Placental epithelial cell (primary cell): Measurements from ENCODE around the gene NUDT11. TPM values are rescaled to one million over a fixed set of nuclear protein-coding genes. Genes with fewer than 3 reads are reported as not detected.

ENCODE experiments used
- total RNA-seq: library from RNA; depleted of rRNA; stranded (reverse); fragments of >200 nt; gene quantifications from 2 replicates; pipeline ENCODE4 v1.2.3, GENCODE V29; 2012

Gene NUDT11
- total RNA-seq: 2.4 and 3.1 TPM in 2 replicates

DNA sequence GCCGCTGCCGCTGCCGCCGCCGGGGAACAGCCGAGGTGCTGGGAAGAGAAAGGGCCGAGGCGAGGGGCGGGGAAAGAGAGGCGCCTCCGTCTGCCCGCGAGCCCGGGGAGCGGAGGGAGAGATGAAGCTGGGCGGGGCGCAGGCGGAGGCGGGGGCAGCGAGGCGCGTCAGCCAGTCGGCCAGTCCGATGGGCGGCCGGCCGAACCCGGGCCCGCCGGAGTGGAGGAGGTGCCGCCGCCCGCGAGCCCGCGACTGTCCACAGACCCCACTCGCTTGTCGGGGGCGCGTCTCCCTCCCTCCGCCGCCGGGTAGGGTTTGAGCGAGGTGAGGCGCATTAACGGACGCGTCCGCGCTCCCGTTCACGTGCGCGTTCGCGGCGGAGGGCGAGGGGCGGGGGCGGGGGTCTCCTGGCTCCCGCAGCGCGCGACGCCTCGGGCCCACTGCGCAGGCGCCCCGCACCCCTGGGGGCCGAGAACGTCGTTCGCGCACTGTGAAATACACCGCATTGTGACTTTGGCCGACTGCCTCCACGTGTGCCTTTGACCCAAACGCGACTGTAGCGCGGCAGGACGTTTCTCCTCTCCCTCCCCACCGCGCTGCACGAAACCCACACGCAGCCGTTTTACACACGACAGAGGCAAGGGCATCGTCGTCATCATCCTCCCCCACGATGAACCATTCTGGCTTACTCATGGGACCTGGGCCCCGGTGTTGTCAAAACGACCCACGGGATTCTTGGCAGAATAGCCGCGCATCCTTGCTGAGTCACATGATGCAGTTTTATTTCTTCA is at the start of gene NUDT11:
Gene NUDT11, minus strand, starts transcription at position 92 of the 791 bp plus-strand sequence. CDS start 148 bp downstream, outside the sequence.

Other genes starting within 250 kb of the NUDT11 start
- 0.39 TPM in 1 of 2 replicates, not detected in the other for gene NUDT10, start 163.8 kb downstream of the NUDT11 start, total RNA-seq
- gene CENPVL3, start 122.3 kb upstream of the NUDT11 start, total RNA-seq: 0.11 TPM in 1 of 2 replicates, not detected in the other
- gene CENPVL2, start 186.2 kb upstream of the NUDT11 start, total RNA-seq: not detected in 2 replicates
- not detected in 2 replicates for gene CENPVL1, start 213.9 kb upstream of the NUDT11 start, total RNA-seq
- 3.5 and 6.3 TPM in 2 replicates for gene GSPT2, start 246.8 kb upstream of the NUDT11 start, total RNA-seq